Dermis lymphatic vessel endothelial cell (primary cell): ENCODE results near the gene CHST3. TPM values are rescaled to one million over a fixed set of nuclear protein-coding genes. Genes with fewer than 3 reads are reported as not detected.

Experiments used
- total RNA-seq: library from RNA; depleted of rRNA; stranded (reverse); fragments of >200 nt; gene quantifications from 2 replicates; pipeline ENCODE4 v1.2.1, GENCODE V29; 2014

CHST3 gene, protein sequence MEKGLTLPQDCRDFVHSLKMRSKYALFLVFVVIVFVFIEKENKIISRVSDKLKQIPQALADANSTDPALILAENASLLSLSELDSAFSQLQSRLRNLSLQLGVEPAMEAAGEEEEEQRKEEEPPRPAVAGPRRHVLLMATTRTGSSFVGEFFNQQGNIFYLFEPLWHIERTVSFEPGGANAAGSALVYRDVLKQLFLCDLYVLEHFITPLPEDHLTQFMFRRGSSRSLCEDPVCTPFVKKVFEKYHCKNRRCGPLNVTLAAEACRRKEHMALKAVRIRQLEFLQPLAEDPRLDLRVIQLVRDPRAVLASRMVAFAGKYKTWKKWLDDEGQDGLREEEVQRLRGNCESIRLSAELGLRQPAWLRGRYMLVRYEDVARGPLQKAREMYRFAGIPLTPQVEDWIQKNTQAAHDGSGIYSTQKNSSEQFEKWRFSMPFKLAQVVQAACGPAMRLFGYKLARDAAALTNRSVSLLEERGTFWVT
- total RNA-seq, result 4.4 and 8.0 TPM in 2 replicates

DNA sequence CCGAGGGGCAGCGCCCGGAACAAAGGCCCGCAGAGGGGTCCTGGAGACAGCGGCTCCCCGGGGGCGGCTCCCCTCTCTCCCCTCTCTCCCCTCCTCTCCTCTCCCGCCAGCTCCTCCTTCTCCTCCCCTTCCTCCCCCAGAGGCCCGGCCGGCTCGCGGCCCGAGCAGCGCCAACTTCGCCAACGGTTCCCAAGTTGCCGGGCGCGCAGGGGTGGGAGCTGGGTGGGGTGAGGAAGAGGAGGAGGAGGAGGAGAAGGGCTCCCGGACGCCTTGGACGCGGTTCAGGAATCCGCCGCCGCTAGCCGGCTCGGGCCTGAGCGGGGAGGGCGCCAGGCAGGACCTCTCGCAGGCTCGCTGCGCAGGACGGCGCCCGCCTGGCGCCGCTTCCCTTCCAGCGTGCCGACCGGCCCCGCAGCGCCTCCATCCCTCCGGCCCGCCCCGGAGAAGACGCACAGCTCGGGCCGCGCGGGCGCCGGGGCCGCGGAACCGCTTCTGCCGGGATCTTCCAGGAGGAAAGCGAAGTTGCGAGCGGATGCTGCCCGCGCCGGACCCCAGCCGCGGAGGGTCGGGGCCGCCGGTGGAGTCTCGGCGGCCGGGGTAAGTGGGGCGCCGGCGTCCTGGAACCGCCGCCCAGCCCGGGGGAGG lies at the start of gene CHST3:
Gene CHST3, plus strand, starts transcription at position 298 of the 645 bp plus-strand sequence. CDS start 41,448 bp downstream, outside the sequence.

Other genes starting within 250 kb of the CHST3 start
- not detected in 2 replicates for gene C10orf105, start 244.6 kb upstream of the CHST3 start, total RNA-seq
- 6.5 and 10.4 TPM in 2 replicates for gene VSIR, start 190.9 kb upstream of the CHST3 start, total RNA-seq
- gene PSAP, start 113.1 kb upstream of the CHST3 start, total RNA-seq, result 757 and 859 TPM in 2 replicates
- gene SPOCK2, start 124.2 kb downstream of the CHST3 start, total RNA-seq, result 7.4 and 10.0 TPM in 2 replicates